Gastroesophageal sphincter (tissue), 3 donors: ENCODE results near the gene KIRREL3.

Experiments
- CTCF ChIP-seq, 4 experiments: fragments of 200-600 bp in 2 of 4; fragments of 450-650 bp in 2 of 4; sonication (generic) in 1 of 4; IDR thresholded peaks; one replicate each; pipeline ENCODE4 v1.5.1; 2017 to 2019; ENCODE audit warnings: antibody characterized with exemption in 4 of 4, mild to moderate bottlenecking in 2 of 4, moderate library complexity in 2 of 4
- EP300 ChIP-seq: sonication (generic); formaldehyde crosslinking; IDR thresholded peaks from one replicate; pipeline ENCODE4 v1.6.1; 2017; ENCODE audit warnings: antibody characterized with exemption, mild to moderate bottlenecking
- POLR2A ChIP-seq, 2 donors: fragments of 450-650 bp; IDR thresholded peaks; one replicate each; pipeline ENCODE4 v1.6.1; 2017; ENCODE audit warnings: antibody characterized with exemption in 2 of 2, mild to moderate bottlenecking in 2 of 2, moderate library complexity in 1 of 2

DNA sequence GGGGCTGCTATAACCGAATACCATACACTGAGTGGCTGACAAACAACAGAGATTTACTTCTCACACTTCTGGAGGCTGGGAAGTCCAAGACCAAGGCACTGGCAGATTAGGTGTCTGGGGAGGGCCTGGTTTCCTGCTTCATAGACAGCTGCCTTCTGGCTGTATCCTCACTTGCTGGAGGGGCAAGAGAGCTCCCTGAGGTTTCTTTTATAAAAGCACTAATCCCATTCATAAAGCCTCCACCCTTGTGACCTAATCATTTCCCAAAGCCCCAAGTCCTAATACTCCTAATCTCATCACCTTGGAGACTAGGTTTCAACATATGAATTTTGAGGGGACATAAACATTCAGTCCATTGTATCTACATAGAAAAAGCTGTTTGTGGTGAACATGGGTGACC, 131.8 kb downstream of the KIRREL3 start:
- TF ChIP-seq CTCF (IDR thresholded peaks at IDR 0.05) = no peak
- TF ChIP-seq POLR2A (IDR thresholded peaks at IDR 0.05) = no peak
- TF ChIP-seq EP300 = no peak
